DMS153 treated with DMSO at 0.1 percent for 48 hours (cell line): Measurements from ENCODE around the gene IL1RN.

Experiments used
- DNase-seq: peaks from one replicate; lab custom pipeline; 2025; ENCODE audit not compliant: unreplicated experiment; lab: John Stamatoyannopoulos, UW

Gene IL1RN

GRCh38 chr2:113103277-113103676, 24.1 kb upstream of the IL1RN start:
- DNase-seq, result no peak

GRCh38 chr2:113104054-113104611, 23.3 kb upstream of the IL1RN start:
- DNase-seq, result no peak

DNA sequence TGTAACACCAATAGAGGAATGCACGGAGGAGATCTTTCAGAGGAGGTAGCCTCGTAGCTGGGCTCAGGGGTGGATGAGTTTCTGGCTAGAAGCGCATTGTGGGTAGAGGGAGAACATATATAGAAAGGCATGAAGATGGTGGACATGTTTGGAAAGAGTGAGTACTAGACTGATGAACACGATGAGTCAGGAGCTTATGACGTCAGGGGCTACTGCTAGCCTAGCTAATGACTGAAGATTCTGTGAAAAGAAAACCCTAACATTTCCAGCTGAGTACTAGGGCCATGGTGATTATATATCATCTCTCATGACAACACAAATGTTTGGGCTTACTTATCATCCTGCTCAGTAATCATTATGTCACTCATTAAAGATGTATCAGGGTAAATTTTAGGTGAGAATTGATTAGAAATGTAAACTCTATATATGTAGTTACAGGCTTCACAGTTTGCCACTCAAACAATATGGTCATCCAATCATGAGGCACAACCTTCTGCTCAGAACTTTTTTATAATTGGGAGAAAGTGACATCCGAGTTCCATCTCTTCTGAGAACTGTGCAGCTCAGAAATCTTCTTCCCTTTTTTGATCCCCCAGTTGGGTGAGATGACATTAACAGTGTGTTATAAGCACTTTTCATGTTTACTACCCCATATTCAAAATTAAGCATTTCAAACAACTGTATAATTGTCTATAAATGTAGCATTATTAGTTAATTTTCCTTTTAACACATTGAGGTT, 22.2 kb upstream of the IL1RN start:
- no peak for DNase-seq

GRCh38 chr2:113111121-113111520, 16.3 kb upstream of the IL1RN start:
- no peak for DNase-seq

DNA sequence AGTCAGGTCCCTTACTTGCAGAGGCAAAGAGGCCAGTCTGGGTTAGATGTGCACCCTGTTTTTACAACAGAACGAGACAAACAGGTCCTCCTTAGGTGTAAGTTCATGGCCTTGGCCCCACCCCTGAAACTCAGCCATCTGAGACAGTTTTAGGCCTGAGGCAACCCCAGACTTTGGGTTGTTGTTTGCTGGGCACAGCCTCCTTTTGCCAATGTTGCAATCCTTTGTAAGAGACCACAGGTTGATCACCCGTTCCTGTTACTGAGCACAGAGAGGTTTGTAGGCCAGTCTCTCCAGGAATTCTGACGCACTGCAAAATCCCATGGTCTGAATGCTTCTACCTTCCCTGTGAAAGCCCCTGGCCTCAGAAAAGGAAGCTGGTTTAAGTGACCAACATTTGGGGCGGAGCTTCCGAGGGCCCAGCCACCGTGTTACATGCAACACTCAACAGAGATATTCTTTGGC, 15.5 kb upstream of the IL1RN start:
- DNase-seq, result no peak

GRCh38 chr2:113112441-113112840, 15.0 kb upstream of the IL1RN start:
- DNase-seq, result no peak

DNA sequence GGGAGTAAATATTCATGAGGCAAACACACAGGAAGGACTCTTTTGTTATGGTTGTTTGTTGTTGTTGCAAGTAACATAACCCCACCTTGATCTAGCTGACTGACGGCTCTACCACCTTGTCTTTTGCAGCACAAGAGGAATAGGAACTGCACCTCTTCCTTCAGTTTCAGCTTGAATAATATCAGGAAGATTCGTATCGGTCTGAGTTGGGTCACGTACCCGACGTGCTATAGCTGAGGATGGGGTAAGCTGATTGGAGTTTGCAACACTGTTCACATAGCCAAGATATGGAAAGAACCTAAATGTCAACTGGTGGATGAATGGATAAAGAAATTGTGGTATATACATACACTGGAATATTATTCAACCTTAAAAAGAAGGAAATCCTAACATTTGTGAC, 14.5 kb upstream of the IL1RN start:
- no peak for DNase-seq

GRCh38 chr2:113113807-113114206, 13.6 kb upstream of the IL1RN start:
- no peak for DNase-seq

DNA sequence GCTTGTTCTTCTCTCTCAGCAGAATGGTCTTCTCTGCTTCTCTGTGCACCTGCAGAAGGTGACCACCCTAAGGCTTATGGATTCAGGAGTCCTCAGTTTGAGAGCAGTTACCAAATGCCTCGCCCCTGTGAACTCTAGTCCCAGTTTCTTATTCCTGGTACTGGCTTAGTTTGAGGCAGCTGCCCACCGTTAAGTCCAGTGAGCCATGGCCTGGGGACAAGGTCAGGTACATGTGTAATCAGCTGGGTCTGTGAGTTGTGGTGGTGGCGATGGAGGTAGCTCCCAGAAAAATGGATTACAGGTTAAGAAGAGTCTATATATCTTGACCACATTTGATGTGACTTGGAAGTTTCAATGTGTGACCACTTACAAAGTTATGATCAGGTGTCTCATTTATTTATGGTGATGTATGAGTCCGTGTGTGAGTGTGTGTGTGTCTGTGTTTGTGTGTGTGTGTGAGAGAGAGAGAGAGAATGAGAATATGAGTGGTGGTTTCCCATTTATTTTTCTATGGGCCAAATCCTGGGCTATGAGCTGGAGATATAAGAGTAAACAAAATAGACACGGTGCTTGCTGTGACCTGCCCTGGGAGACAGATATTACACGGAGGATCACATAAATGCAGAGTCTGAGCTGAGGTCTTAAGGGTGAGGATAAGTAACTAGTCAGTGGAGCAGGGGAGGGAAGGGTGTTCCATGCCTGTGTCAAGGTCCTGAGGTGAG, 13.0 kb upstream of the IL1RN start:
- no peak for DNase-seq

DNA sequence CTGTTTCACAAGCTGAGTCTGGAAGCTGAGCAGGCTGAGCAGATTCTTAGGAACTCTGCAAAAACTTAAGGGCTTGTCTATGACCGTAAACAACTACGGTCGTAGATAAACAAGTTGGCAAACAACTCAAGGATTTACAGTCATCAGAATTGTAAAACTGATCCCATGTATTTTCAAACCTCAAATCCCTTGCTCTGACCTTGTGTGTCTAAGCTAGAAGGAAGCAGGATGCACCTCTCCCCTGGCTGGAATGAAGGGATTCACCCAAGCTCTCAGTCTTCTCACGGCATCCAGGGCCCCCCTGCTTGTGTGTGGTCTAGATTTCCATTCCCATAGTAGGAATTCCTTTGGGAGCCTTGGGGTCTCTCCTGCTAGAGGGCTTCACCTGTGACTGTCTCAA, 12.4 kb upstream of the IL1RN start:
- DNase-seq, result no peak

DNA sequence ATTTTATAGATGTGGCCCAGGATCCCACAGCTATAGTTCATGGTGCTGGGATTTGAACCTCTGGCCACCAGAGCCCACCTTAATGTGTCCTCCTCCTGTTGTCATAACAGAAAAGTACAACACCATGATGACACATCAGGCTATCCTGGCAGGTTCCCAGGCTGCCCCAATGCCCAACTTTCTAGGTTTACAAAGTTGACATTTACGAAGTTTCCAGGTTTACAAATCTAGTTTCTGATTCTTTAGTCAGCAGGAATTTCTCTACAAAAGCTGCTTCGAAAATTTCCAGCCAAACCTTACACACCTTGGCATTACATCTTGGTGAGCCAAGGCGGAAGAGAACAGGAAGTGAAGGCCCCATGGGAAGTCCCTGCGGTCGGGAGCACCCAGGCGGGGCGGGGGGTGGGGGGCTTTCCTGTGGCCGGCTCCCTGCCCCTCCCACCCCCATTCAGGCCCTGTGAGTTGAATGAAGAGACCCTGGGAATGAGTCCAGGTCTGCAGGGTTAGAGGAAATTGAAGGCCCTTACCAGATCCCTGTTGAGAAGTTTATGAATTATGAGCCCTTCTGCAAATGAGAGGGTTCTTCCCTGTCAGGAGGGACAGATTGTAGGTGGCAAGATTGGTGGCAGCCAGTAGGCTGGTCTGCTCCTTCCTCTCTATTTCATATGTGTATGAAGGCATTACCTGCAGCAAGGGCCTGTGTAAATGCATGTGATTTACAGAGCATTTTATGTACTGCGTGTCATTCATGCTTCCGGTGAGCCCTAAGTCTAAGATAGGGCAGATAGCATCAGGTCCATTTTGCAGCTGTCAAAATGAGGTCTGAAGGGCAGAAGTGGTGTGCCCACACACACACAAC, 11.1 kb upstream of the IL1RN start:
- no peak for DNase-seq

DNA sequence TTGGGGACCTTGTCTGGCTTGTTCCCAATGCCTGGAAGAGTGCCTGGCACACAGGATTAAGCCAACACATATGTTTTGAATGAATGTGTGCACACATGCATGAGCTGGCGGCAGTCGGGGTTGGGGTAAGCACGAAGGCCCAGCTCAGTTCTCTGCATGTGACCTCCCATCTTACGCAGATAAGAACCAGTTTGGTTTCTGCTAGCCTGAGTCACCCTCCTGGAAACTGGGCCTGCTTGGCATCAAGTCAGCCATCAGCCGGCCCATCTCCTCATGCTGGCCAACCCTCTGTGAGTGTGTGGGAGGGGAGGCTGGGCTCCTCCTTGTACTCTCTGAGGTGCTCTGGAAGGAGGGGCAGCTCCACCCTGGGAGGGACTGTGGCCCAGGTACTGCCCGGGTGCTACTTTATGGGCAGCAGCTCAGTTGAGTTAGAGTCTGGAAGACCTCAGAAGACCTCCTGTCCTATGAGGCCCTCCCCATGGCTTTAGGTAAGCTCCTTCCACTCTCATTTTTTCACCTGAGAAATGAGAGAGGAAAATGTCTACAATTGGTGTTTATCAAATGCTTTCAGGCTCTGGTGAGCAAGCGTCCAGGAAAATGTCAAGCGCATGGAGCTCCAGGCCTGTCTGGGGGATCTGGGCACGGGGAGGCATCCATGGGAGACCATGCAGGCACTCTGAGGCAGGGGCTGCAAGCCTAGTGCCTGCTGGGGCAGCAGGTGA, 9.7 kb upstream of the IL1RN start:
- DNase-seq, result no peak

GRCh38 chr2:113118263-113118657, 9.1 kb upstream of the IL1RN start:
- no peak for DNase-seq

DNA sequence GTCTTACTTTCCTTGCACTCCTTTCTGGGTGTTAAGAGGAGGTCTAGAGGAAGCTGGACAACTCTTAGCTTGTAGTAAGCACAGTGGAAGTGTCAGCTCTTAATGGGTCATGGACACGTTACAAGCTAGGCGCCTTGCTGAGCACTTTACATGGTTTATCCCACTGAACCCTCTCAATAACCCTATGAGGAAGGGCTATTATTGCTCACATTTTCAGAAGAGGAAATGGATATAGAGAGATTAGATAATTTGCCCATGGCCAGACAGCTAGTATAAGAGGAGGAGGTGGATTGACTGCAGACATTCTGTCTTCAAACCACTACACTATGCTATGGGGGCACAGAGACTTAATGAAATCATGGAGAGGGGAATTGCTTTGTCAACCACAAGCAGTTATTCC, 8.3 kb upstream of the IL1RN start:
- no peak for DNase-seq

GRCh38 chr2:113120861-113121260, 6.5 kb upstream of the IL1RN start:
- no peak for DNase-seq

DNA sequence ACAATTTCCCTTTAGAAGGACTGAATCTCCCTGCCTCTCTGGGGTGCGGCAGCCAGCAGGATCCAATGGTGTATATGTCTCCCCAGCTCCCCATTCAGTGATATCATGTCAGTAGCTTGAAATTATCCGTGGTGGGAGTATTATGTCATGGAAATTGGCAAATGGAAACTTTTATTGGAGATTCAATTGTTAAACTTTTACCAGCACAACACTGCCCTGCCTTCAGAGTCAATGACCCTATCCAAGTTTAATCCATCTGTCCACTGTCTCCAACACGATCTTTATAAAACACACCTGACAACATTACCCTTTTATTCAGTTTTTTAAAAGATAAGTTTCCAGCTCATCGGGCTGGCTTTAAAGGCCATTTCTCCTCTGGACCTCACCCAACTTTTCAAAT, 5.0 kb upstream of the IL1RN start:
- DNase-seq, result no peak

DNA sequence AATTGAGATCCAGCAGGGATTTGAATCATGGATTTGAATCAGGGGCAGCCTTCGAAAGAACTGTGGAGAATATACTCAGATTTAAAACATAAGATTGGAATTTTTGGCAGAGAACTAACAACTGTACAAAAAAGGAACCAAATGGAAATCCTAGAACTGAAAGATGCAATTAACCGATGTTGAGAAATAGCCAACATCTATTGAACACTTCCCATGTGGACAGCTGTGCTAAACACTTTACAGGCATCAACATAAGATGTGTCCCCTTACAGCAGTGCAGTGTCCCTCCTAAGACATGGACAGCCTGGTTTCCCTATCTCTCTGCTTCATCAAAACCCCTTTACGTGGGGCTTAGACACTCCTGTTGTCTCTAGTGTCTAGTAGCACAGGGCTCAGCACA, 3.7 kb upstream of the IL1RN start:
- DNase-seq, result no peak

DNA sequence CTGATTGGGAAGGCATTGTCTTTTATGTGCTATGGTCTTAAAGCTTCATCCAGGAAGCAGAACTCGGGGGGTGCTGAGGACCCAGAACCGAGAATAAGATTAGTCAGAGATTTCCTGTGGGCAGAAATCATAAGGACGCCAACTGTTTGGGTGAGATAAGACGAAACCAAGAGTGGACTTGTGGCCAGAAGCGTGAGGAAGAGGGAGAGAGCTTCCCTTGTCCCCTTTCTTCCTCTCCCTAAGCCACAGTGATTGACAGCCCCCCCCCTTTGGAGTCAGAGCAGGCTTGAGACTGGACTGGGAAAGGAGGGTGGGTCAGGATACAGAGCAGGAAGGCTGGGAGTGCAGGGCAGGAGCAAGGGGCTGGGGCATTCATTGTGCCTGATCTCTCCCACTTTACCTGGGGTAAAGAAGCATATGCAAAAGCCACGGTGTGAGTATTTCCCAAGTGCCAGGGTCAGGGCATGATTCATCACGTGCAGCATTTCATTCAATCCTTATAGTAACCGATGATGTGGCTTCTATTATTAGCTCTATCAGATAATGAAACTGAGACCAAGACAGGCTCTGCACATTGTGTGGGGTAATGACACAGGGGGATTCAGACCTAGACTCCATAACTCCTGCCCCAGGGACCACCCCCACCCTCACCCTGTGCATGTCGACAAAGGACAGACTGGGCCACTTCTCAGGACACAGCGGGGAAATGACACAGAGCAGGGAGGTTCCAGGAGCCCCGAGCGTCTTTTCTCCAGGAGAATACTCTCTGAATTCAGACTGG, 3.0 kb upstream of the IL1RN start:
- DNase-seq, result no peak

DNA sequence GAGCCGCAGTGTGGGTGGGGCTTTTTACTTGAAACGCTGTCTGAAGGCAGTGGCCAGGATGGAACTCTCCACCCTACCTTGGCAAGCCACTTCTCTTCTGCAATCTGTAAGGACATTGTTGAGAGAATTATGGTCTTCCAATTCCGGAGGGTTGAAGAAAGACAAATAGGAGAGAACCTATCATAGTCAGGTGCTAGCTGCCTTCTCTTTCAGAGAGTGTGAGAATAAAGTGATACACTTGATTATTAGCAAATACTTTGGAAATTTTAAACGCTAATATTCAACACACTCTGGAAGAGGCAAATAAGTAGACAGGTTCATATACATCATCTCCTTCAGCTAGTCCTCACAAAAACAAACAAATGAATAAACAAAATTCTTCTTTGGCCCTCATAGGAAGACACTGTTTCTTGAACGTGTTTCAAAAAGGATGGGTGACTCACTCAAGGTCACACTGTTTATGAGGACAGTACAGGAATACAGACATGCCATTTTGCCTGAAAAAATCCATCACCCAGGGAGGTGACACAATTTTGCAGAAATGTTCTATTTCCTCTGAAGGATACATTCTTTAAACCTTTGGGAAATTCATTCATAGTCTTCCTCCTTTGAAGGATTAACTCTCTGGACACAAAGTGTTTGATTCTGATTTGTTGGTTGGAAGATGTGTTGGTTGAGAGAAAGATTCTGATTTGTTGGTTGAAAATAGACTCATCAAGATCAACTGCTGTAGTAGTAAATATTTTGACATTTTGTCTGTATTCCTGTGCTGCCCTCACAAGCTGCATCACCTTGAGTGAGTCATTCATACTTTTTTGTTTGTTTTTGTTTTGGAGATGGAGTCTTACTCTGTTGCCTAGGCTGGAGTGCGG, 2.2 kb upstream of the IL1RN start:
- DNase-seq, result no peak
